ENCODE measurements around the gene RGS7. TPM values are rescaled to one million over a fixed set of nuclear protein-coding genes. Genes with fewer than 3 reads are reported as not detected.
"Not testable (repeated sequence)": the region's sequence is repeated elsewhere in the genome, so short reads cannot be mapped to it uniquely, and the experiment has no call there.

Gene RGS7
- total and polyA plus RNA-seq, 2 of the 8 experiments (the other 6 are each of a cell fraction or from before 2014, with no cell fraction given) = 1.6 to 3.0 TPM

GRCh38 chr1:241141646-241142045, 215.4 kb downstream of the RGS7 start:
- H2BK15ac ChIP-seq (ENCODE audit: low read length); H3K4me1 ChIP-seq (replicated peaks in 1 of 4; ENCODE audit: control insufficient read depth in 3 of 4, insufficient read depth in 4 of 4, low read length in 3 of 4); CTCF ChIA-PET (ENCODE audit: partially characterized antibody); H3K56ac ChIP-seq (replicated peaks; ENCODE audit: insufficient read length, low read depth, low read length); H2BK5ac ChIP-seq (ENCODE audit: low read depth, low read length); H3K4ac ChIP-seq (replicated peaks; ENCODE audit: insufficient read length, low read depth, low read length); H3K4me2 ChIP-seq (ENCODE audit: insufficient read depth in 1 of 2, low read depth in 2 of 2, low read length in 2 of 2); H4K8ac ChIP-seq (ENCODE audit: extremely low read depth, insufficient read depth, low read length); DNase-seq (ENCODE audit: low read depth in 1 of 2, low spot score in 2 of 2); H4K20me1 ChIP-seq (replicated peaks in 1 of 2; ENCODE audit: control insufficient read depth in 1 of 2, insufficient read depth in 2 of 2, low read length in 2 of 2); POLR2A ChIA-PET (ENCODE audit: partially characterized antibody); H2BK120ac ChIP-seq (replicated peaks; ENCODE audit: low read depth, low read length); H3K27ac ChIP-seq (ENCODE audit: low read depth, low read length); H3K27me3 ChIP-seq (replicated peaks in 1 of 4; ENCODE audit: control insufficient read depth in 3 of 4, extremely low read depth in 1 of 4, insufficient read depth in 3 of 4, low read length in 3 of 4); H4K91ac ChIP-seq (replicated peaks; ENCODE audit: insufficient read length, low read length); H2BK20ac ChIP-seq (ENCODE audit: low read length); H3K23me2 ChIP-seq (ENCODE audit: low read depth, low read length); H3K79me2 ChIP-seq (ENCODE audit: control insufficient read depth in 1 of 2, insufficient read depth in 2 of 2, low read length in 2 of 2); H3K79me1 ChIP-seq (ENCODE audit: low read depth, low read length); H3K9ac ChIP-seq (replicated peaks in 1 of 4; ENCODE audit: extremely low read depth in 1 of 4, low read depth in 3 of 4, low read length in 3 of 4); H3K14ac ChIP-seq (ENCODE audit: insufficient read length); H2BK12ac ChIP-seq (ENCODE audit: low read depth, low read length); FAIRE-seq; H3K23ac ChIP-seq (ENCODE audit: insufficient read length); H3K18ac ChIP-seq (ENCODE audit: extremely low read depth, low read length); H3K36me3 ChIP-seq (ENCODE audit: control insufficient read depth in 2 of 4, insufficient read depth in 4 of 4, low read length in 3 of 4); H2AFZ ChIP-seq (ENCODE audit: low read length); H4K5ac ChIP-seq (ENCODE audit: insufficient read length, low read depth, low read length); H3K4me3 ChIP-seq (ENCODE audit: extremely low read depth in 1 of 4, insufficient read depth in 2 of 4, low read depth in 3 of 4, low read length in 4 of 4): not testable (repeated sequence)
- Histone ChIP-seq H3K9me3 (ENCODE audit: insufficient read depth in 2 of 2, low read depth in 1 of 2, low read length in 1 of 2) (peaks cover 8 to 15% of the 10 kb centered on the region in 2 experiments), H2AK5ac (ENCODE audit: low read depth, low read length) (peak overlapping the region; percentile 75; the same call in 1 of the 2 replicates)
- WGBS, 2 experiments (ENCODE audit: extremely low coverage in 1 of 2, insufficient coverage in 1 of 2, insufficient read length in 1 of 2, insufficient replicate concordance in 2 of 2, low coverage in 1 of 2, low lambda C conversion rate in 2 of 2, missing lambda C conversion rate in 1 of 2) = 91% methylated on average over 3 of the region's 3 CpGs; no CpG with 5 or more reads in 1 of the 2 experiments
